ENCODE data around the gene SMARCAD1. TPM values are rescaled to one million over a fixed set of nuclear protein-coding genes. Genes with fewer than 3 reads are reported as not detected.

The SMARCAD1 gene
- total RNA-seq, 1 donor from 2014 or later, result 18.4 TPM

GRCh38 chr4:94168321-94168720, 39.3 kb upstream of the SMARCAD1 start:
- TF ChIP-seq CTCF (IDR thresholded peaks at IDR 0.05; ENCODE audit: insufficient read depth, low read length, severe bottlenecking), result no peak
- Histone ChIP-seq H3K36me3 (ENCODE audit: control insufficient read depth, insufficient read depth, low read length) (no peaks in the 10 kb centered on the region), H3K27me3 (ENCODE audit: control insufficient read depth, insufficient read depth, low read length) (no peaks in the 10 kb centered on the region), H3K4me3 (ENCODE audit: low read depth, low read length) (no peak overlapping the region)
- DNase-seq (ENCODE audit: low read depth) (no peak), FAIRE-seq (no peak)

- DNase-seq (ENCODE audit: low read depth) (no peak), FAIRE-seq (no peak)
These were observed 37.8 kb upstream of the SMARCAD1 start for GRCh38 chr4:94169803-94170372.

GRCh38 chr4:94171616-94172015, 36.0 kb upstream of the SMARCAD1 start:
- Histone ChIP-seq H3K36me3 (ENCODE audit: control insufficient read depth, insufficient read depth, low read length) (no peaks in the 10 kb centered on the region), H3K4me3 (ENCODE audit: low read depth, low read length) (no peak overlapping the region)
- no peak for FAIRE-seq

More at GRCh38 chr4:94169803-94170372, 37.8 kb upstream of the SMARCAD1 start:
- TF ChIP-seq CTCF (IDR thresholded peaks at IDR 0.05; ENCODE audit: insufficient read depth, low read length, severe bottlenecking), result no peak
- no peaks in the 10 kb centered on the region for H3K36me3 ChIP-seq (ENCODE audit: control insufficient read depth, insufficient read depth, low read length)
- no peaks in the 10 kb centered on the region for H3K27me3 ChIP-seq (ENCODE audit: control insufficient read depth, insufficient read depth, low read length)
- no peak overlapping the region for H3K4me3 ChIP-seq (ENCODE audit: low read depth, low read length)

GRCh38 chr4:94175553-94176261, 32.0 kb upstream of the SMARCAD1 start:
- TF ChIP-seq CTCF (IDR thresholded peaks at IDR 0.05; ENCODE audit: insufficient read depth, low read length, severe bottlenecking), result no peak
- Histone ChIP-seq H3K27me3 (ENCODE audit: control insufficient read depth, insufficient read depth, low read length) (no peaks in the 10 kb centered on the region), H3K36me3 (ENCODE audit: control insufficient read depth, insufficient read depth, low read length) (no peaks in the 10 kb centered on the region), H3K4me3 (ENCODE audit: low read depth, low read length) (no peak overlapping the region)
- DNase-seq (ENCODE audit: low read depth), result no peak
- FAIRE-seq, result no peak

More at GRCh38 chr4:94171616-94172015, 36.0 kb upstream of the SMARCAD1 start:
- no peaks in the 10 kb centered on the region for H3K27me3 ChIP-seq (ENCODE audit: control insufficient read depth, insufficient read depth, low read length)
- no peak for DNase-seq (ENCODE audit: low read depth)
- peak; percentile 12 for TF ChIP-seq CTCF (IDR thresholded peaks at IDR 0.05; ENCODE audit: insufficient read depth, low read length, severe bottlenecking)

GRCh38 chr4:94177822-94178221, 29.8 kb upstream of the SMARCAD1 start:
- Histone ChIP-seq H3K4me3 (ENCODE audit: low read depth, low read length) (no peak overlapping the region), H3K27me3 (ENCODE audit: control insufficient read depth, insufficient read depth, low read length) (no peaks in the 10 kb centered on the region), H3K36me3 (ENCODE audit: control insufficient read depth, insufficient read depth, low read length) (no peaks in the 10 kb centered on the region)
- no peak for TF ChIP-seq CTCF (IDR thresholded peaks at IDR 0.05; ENCODE audit: insufficient read depth, low read length, severe bottlenecking)
- FAIRE-seq, result no peak
- DNase-seq (ENCODE audit: low read depth), result no peak

All from bronchial epithelial cell (primary cell).